ENCODE measurements around the gene ARHGEF11.

Gene ARHGEF11

DNA sequence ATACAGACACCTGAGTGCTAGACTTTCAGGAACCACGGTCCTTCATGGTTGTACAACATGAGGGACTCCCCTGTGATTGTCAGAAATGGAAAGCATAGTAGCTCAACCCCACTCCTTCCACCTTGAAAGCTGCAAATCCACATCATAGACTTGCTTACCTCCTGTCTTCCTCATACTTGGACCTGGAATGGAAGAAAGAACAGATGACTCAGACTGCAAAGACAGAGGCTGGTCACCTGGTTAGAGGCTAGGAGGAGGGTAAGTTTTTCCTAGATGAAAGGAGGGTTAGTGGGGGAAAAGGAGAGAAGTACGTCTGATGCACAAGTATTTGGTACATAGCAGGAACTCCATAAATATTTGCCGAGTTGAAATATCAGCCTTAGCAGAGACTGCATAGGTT, 87.9 kb downstream of the ARHGEF11 start:
- Histone ChIP-seq H3K27me3 (ENCODE audit: control insufficient read depth, low read length) (no peaks in the 10 kb centered on the region), H3K4me3 (ENCODE audit: low read length) (no peak overlapping the region), H3K4me1 (ENCODE audit: control insufficient read depth, low read length) (peaks cover 17% of the 10 kb centered on the region), H4K20me1 (ENCODE audit: control insufficient read depth, insufficient read depth, low read depth, low read length) (no peaks in the 10 kb centered on the region), H3K36me3 (ENCODE audit: control insufficient read depth, low read length) (peaks cover 11% of the 10 kb centered on the region; the same call in 1 of the 2 replicates), H3K9me3 (ENCODE audit: control insufficient read depth, insufficient read depth, low read length) (no peaks in the 10 kb centered on the region), H3K27ac (ENCODE audit: low read depth, low read length) (no peak overlapping the region), H3K79me2 (ENCODE audit: control insufficient read depth, low read length) (no peaks in the 10 kb centered on the region), H3K9me2 (replicated peaks; ENCODE audit: control insufficient read depth, low read length) (no peaks in the 10 kb centered on the region), H3K4me2 (ENCODE audit: low read length) (no peak overlapping the region), H3F3A (ENCODE audit: control insufficient read depth, insufficient read depth) (no peaks in the 10 kb centered on the region)
- TF ChIP-seq EZH2phosphoT487 (IDR thresholded peaks at IDR 0.05; ENCODE audit: borderline replicate concordance, low read length), result no peak
- TF ChIP-seq, protein P1, sequence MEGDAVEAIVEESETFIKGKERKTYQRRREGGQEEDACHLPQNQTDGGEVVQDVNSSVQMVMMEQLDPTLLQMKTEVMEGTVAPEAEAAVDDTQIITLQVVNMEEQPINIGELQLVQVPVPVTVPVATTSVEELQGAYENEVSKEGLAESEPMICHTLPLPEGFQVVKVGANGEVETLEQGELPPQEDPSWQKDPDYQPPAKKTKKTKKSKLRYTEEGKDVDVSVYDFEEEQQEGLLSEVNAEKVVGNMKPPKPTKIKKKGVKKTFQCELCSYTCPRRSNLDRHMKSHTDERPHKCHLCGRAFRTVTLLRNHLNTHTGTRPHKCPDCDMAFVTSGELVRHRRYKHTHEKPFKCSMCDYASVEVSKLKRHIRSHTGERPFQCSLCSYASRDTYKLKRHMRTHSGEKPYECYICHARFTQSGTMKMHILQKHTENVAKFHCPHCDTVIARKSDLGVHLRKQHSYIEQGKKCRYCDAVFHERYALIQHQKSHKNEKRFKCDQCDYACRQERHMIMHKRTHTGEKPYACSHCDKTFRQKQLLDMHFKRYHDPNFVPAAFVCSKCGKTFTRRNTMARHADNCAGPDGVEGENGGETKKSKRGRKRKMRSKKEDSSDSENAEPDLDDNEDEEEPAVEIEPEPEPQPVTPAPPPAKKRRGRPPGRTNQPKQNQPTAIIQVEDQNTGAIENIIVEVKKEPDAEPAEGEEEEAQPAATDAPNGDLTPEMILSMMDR (IDR thresholded peaks at IDR 0.05; ENCODE audit: low read depth, low read length, poor library complexity, severe bottlenecking), result no peak

DNA sequence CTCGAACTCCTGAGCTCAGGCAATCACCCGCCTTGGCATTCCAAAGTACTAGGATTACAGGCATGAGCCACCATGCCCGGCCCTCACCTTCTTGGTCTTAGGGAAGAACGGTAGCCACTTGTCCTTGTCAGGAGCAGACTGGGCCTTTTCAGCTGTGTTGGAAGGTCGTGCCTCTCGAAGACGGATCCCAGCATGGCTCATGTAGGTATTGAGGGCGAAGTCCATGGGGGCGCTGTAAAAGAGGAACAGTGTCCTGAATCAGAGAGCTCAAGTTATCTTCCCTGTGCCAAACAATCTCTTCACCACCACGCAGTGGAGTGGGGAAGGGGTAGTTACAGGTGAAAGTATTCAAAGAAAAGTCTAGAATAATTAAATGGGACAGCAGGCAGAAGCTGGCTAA, 89.2 kb downstream of the ARHGEF11 start:
- H3K27ac ChIP-seq (ENCODE audit: low read depth, low read length), result no peak overlapping the region
- H4K20me1 ChIP-seq (ENCODE audit: control insufficient read depth, insufficient read depth, low read depth, low read length), result no peaks in the 10 kb centered on the region
- H3F3A ChIP-seq (ENCODE audit: control insufficient read depth, insufficient read depth), result no peaks in the 10 kb centered on the region
- H3K4me1 ChIP-seq (ENCODE audit: control insufficient read depth, low read length), result peaks cover 17% of the 10 kb centered on the region
- TF ChIP-seq EZH2phosphoT487 (IDR thresholded peaks at IDR 0.05; ENCODE audit: borderline replicate concordance, low read length), result no peak
- TF ChIP-seq, protein P1 (IDR thresholded peaks at IDR 0.05; ENCODE audit: low read depth, low read length, poor library complexity, severe bottlenecking), result no peak
- peaks cover 11% of the 10 kb centered on the region; the same call in 1 of the 2 replicates for H3K36me3 ChIP-seq (ENCODE audit: control insufficient read depth, low read length)
- H3K79me2 ChIP-seq (ENCODE audit: control insufficient read depth, low read length), result no peaks in the 10 kb centered on the region
- H3K4me2 ChIP-seq (ENCODE audit: low read length), result no peak overlapping the region
- H3K27me3 ChIP-seq (ENCODE audit: control insufficient read depth, low read length), result no peaks in the 10 kb centered on the region
- no peaks in the 10 kb centered on the region for H3K9me2 ChIP-seq (replicated peaks; ENCODE audit: control insufficient read depth, low read length)
- H3K4me3 ChIP-seq (ENCODE audit: low read length), result no peak overlapping the region
- H3K9me3 ChIP-seq (ENCODE audit: control insufficient read depth, insufficient read depth, low read length), result no peaks in the 10 kb centered on the region

DNA sequence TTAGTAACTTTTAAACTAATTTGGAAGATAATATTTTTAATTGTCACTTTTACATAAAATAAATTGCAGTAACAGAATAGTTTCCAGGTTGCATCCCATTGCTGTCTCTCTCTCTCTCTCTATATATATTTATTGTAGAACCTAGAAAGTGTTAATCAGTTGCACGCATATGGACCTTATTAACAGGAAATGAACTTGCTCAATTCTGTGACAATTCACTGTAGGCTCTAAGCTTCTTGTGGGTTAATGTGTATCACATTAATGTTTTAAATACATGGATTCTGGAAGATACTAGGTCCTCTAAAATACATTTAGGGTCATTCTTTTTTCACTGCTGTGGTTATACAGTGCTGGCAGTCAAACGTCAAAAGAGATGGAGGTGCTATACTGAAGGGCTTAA, 92.0 kb downstream of the ARHGEF11 start:
- Histone ChIP-seq H3K4me1 (ENCODE audit: control insufficient read depth, low read length) (no peaks in the 10 kb centered on the region; the same call in 1 of the 2 replicates), H3K4me3 (ENCODE audit: low read length) (no peak overlapping the region), H3K9me2 (replicated peaks; ENCODE audit: control insufficient read depth, low read length) (no peaks in the 10 kb centered on the region), H3K4me2 (ENCODE audit: low read length) (no peak overlapping the region), H3F3A (ENCODE audit: control insufficient read depth, insufficient read depth) (no peaks in the 10 kb centered on the region), H3K27ac (ENCODE audit: low read depth, low read length) (no peak overlapping the region), H3K79me2 (ENCODE audit: control insufficient read depth, low read length) (no peaks in the 10 kb centered on the region), H3K27me3 (ENCODE audit: control insufficient read depth, low read length) (no peaks in the 10 kb centered on the region), H3K36me3 (ENCODE audit: control insufficient read depth, low read length) (peaks cover 3% of the 10 kb centered on the region; the same call in 1 of the 2 replicates), H4K20me1 (ENCODE audit: control insufficient read depth, insufficient read depth, low read depth, low read length) (no peaks in the 10 kb centered on the region), H3K9me3 (ENCODE audit: control insufficient read depth, insufficient read depth, low read length) (no peaks in the 10 kb centered on the region)
- TF ChIP-seq EZH2phosphoT487 (IDR thresholded peaks at IDR 0.05; ENCODE audit: borderline replicate concordance, low read length), result no peak

DNA sequence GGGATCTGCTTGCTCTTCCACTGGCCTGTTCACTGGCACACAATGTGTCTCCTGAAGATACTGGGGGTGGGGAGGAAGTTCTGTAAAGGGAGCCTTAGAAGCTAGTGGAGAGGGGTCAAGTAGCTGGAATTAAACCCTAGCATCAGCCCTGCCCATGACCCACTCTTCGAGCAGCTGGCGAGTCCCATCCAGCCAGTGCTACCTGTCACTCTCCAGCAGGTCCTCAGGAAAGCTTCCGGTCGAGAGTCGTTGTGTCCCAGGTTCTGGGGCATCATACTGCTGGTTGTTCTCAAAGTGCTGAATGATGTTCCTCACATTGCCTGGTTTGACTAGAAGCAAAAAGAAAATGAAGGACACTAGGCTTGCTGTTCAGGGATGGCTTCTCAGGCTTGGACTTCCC, 94.2 kb downstream of the ARHGEF11 start:
- Histone ChIP-seq H3K27me3 (ENCODE audit: control insufficient read depth, low read length) (no peaks in the 10 kb centered on the region), H3K9me2 (replicated peaks; ENCODE audit: control insufficient read depth, low read length) (no peaks in the 10 kb centered on the region), H3K4me2 (ENCODE audit: low read length) (no peak overlapping the region), H3K4me3 (ENCODE audit: low read length) (no peak overlapping the region), H3K4me1 (ENCODE audit: control insufficient read depth, low read length) (no peaks in the 10 kb centered on the region), H3K79me2 (ENCODE audit: control insufficient read depth, low read length) (no peaks in the 10 kb centered on the region), H4K20me1 (ENCODE audit: control insufficient read depth, insufficient read depth, low read depth, low read length) (no peaks in the 10 kb centered on the region), H3K9me3 (ENCODE audit: control insufficient read depth, insufficient read depth, low read length) (no peaks in the 10 kb centered on the region), H3K36me3 (ENCODE audit: control insufficient read depth, low read length) (no peaks in the 10 kb centered on the region), H3F3A (ENCODE audit: control insufficient read depth, insufficient read depth) (no peaks in the 10 kb centered on the region), H3K27ac (ENCODE audit: low read depth, low read length) (no peak overlapping the region)
- no peak for TF ChIP-seq EZH2phosphoT487 (IDR thresholded peaks at IDR 0.05; ENCODE audit: borderline replicate concordance, low read length)
- TF ChIP-seq, protein P1 (IDR thresholded peaks at IDR 0.05; ENCODE audit: low read depth, low read length, poor library complexity, severe bottlenecking), result no peak

Measured in DOHH2 (cell line).